MM.1S (cell line): ENCODE measurements around the gene BANP.

Experiments used
- DNase-seq: peaks from one replicate; pipeline ENCODE4 v3.0.0-alpha.2; 2015
- H2AFZ ChIP-seq: fragments of 300-600 bp; sonication (generic); 2 replicates; pipeline ENCODE4 v1.6.0; 2016; ENCODE audit warnings: antibody characterized with exemption, low read length
- H3F3A ChIP-seq: fragments of 300-600 bp; sonication (generic); 2 replicates; pipeline ENCODE4 v1.6.1; 2016; ENCODE audit warnings: mild to moderate bottlenecking, antibody characterized with exemption, low read length, moderate library complexity, mixed read lengths; ENCODE audit not compliant: insufficient read depth
- H3K27ac ChIP-seq: fragments of 300-600 bp; sonication (generic); 2 replicates; pipeline ENCODE4 v1.5.1; 2016; ENCODE audit warnings: mild to moderate bottlenecking, low read length
- H3K27me3 ChIP-seq: fragments of 300-600 bp; sonication (generic); replicated peaks from 2 replicates; pipeline ENCODE4 v1.6.0; 2016; ENCODE audit warnings: low read length; ENCODE audit not compliant: insufficient read depth
- H3K36me3 ChIP-seq: fragments of 300-600 bp; sonication (generic); replicated peaks from 2 replicates; pipeline ENCODE4 v1.6.1; 2016; ENCODE audit warnings: mild to moderate bottlenecking, low read length, mixed read lengths; ENCODE audit not compliant: insufficient read depth
- H3K4me1 ChIP-seq: fragments of 300-600 bp; sonication (generic); 2 replicates; pipeline ENCODE4 v1.6.1; 2016; ENCODE audit warnings: low read length, mixed read lengths
- H3K4me2 ChIP-seq: fragments of 300-600 bp; sonication (generic); 2 replicates; pipeline ENCODE4 v1.6.0; 2016; ENCODE audit warnings: low read depth, low read length
- H3K4me3 ChIP-seq: fragments of 300-600 bp; sonication (generic); 2 replicates; pipeline ENCODE4 v1.5.1; 2016; ENCODE audit warnings: low read length, mixed read lengths
- H3K79me2 ChIP-seq: fragments of 300-600 bp; sonication (generic); 2 replicates; pipeline ENCODE4 v1.6.1; 2016; ENCODE audit warnings: mixed run types, low read length, mixed read lengths
- H3K9ac ChIP-seq: fragments of 300-600 bp; sonication (generic); 2 replicates; pipeline ENCODE4 v1.6.1; 2016; ENCODE audit warnings: low read length, mixed read lengths
- H3K9me2 ChIP-seq: fragments of 300-600 bp; sonication (generic); replicated peaks from 2 replicates; pipeline ENCODE4 v1.6.1; 2016; ENCODE audit warnings: mild to moderate bottlenecking, low read length, mixed read lengths; ENCODE audit not compliant: insufficient read depth
- H3K9me3 ChIP-seq: fragments of 300-600 bp; sonication (generic); replicated peaks from 2 replicates; pipeline ENCODE4 v1.6.1; 2016; ENCODE audit warnings: mild to moderate bottlenecking, low read length, mixed read lengths; ENCODE audit not compliant: insufficient read depth
- H4K20me1 ChIP-seq: fragments of 300-600 bp; sonication (generic); 2 replicates; pipeline ENCODE4 v1.6.1; 2016; ENCODE audit warnings: mild to moderate bottlenecking, low read length, moderate library complexity, mixed read lengths; ENCODE audit not compliant: insufficient read depth
- EZH2 ChIP-seq: fragments of 300-600 bp; sonication (generic); optimal IDR thresholded peaks from 2 replicates; pipeline ENCODE3; 2017; ENCODE audit warnings: low read depth, mild to moderate bottlenecking, antibody characterized with exemption, low read length, mixed read lengths
- EZH2phosphoT487 ChIP-seq: fragments of 300-600 bp; sonication (generic); IDR thresholded peaks from 2 replicates; pipeline ENCODE4 v1.6.1; 2018; ENCODE audit warnings: antibody characterized with exemption, low read length
- TF ChIP-seq, protein P1 (sequence below): fragments of 300-600 bp; sonication (generic); IDR thresholded peaks from 2 replicates; pipeline ENCODE4 v1.5.1; 2016; ENCODE audit warnings: antibody characterized with exemption, low read length, mixed read lengths

BANP gene

DNA sequence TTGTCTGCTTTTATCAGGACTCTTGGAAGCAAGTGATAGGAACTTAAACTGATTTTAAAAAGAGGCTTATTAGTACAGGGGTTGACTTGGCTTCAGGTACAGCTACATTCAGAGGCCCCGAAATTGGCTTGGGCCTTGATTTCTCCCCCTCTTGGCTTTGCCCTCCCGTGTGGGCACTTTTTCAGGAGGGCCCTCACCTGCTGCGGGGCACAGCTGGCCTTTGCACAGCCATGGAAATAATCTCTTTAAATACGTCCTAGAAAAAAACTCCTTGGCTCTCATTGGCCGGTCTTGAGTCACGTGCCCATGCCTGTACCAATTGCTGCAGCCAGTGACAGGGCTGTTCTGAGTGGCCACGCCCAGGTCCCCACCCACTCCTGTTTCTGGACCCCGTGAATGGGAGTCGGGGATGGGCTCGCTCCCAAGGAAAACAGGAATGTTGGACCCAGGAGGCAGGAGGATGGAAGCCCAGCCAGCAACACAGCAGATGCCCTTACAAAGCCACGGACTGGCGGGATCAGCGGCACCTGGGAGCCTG, 29.9 kb upstream of the BANP start:
- Histone ChIP-seq H3K4me1 (no peaks in the 10 kb centered on the region), H3K36me3 (no peaks in the 10 kb centered on the region), H3K27me3 (peaks cover 4% of the 10 kb centered on the region; the same call in 1 of the 2 replicates), H3K27ac (no peak overlapping the region), H2AFZ (no peak overlapping the region), H3K9me2 (no peaks in the 10 kb centered on the region), H3K4me3 (no peak overlapping the region), H3K9ac (no peak overlapping the region), H3F3A (no peaks in the 10 kb centered on the region), H3K9me3 (no peaks in the 10 kb centered on the region), H3K4me2 (no peak overlapping the region), H3K79me2 (no peaks in the 10 kb centered on the region), H4K20me1 (no peaks in the 10 kb centered on the region)
- DNase-seq = no peak
- TF ChIP-seq EZH2 (no peak), EZH2phosphoT487 (no peak)
- TF ChIP-seq, protein P1, sequence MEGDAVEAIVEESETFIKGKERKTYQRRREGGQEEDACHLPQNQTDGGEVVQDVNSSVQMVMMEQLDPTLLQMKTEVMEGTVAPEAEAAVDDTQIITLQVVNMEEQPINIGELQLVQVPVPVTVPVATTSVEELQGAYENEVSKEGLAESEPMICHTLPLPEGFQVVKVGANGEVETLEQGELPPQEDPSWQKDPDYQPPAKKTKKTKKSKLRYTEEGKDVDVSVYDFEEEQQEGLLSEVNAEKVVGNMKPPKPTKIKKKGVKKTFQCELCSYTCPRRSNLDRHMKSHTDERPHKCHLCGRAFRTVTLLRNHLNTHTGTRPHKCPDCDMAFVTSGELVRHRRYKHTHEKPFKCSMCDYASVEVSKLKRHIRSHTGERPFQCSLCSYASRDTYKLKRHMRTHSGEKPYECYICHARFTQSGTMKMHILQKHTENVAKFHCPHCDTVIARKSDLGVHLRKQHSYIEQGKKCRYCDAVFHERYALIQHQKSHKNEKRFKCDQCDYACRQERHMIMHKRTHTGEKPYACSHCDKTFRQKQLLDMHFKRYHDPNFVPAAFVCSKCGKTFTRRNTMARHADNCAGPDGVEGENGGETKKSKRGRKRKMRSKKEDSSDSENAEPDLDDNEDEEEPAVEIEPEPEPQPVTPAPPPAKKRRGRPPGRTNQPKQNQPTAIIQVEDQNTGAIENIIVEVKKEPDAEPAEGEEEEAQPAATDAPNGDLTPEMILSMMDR = no peak

DNA sequence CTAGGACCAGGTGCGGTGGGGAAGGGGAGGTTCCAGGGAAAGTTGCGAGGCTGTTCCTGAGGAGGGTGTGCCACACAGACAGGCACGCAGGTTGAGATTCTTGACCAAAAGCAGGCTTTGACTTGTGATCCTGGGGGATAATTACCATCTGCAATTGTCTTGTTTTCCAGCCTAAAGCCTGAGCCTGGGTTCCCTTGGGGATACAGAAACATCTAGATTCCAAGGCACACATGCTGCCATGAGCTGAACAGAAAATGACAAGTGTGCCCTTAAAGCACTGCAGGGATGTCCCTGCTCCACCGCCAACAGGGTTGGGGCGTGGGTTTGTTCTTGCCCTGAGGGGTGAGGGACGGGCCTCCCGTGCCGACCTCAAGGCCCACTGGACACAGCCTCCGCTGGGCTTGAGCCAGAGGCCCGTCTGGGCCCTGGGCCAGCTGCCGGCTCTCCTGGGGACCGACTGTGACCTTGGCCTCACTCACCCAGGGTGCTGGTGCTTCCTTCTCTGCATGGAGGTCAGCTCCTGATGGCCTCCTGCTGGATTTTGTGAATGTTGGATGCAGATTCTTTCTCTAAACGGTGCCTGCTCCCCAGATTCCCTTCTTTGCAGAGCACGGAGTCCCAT, 28.9 kb upstream of the BANP start:
- Histone ChIP-seq H3K4me1 (no peaks in the 10 kb centered on the region), H3K4me2 (no peak overlapping the region), H3F3A (no peaks in the 10 kb centered on the region), H3K27ac (no peak overlapping the region), H4K20me1 (no peaks in the 10 kb centered on the region), H3K4me3 (no peak overlapping the region), H3K79me2 (no peaks in the 10 kb centered on the region), H2AFZ (no peak overlapping the region), H3K9me2 (no peaks in the 10 kb centered on the region), H3K9me3 (no peaks in the 10 kb centered on the region), H3K27me3 (peaks cover 11% of the 10 kb centered on the region), H3K36me3 (no peaks in the 10 kb centered on the region), H3K9ac (no peak overlapping the region)
- TF ChIP-seq EZH2 (no peak), EZH2phosphoT487 (no peak)
- DNase-seq = no peak

DNA sequence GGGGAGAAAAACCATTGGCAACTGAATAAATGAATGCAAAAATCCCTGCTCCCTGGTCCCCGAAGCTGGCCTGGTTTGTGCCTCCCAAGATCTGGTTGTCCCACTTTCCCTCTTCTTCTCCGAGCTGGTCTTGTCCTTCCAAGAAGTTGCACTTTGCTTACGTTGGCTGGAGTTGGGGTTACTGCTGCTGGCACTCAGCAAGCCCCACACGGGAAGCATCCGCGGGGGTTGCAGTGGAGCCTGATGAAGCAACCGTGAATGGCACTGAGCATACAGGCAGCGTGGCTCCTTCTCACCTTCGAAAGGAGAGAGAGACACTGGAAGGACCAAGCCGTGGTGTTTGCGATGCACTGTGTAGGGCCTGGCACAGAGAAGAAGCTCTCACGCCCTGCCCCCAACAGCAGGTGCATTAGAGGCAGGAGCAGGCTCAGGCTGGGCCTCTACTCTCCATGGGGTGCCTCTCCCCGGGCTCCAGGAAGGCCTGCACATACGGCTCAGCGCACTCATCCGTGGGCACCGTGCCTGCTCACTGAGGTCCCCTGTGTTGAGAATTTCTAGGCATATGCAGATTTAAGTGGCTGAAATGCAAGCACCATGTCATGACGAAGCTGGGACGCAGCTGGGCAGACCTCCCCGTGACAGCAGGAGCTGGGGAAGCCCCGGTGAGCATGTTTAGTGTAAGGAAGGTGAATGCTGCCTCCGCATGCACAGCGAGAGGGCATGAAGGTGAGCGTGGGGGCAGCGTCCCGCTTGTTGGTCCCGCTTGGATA, 27.0 kb upstream of the BANP start:
- Histone ChIP-seq H3K4me2 (no peak overlapping the region), H3K27ac (no peak overlapping the region)

More for the DNA sequence above, 27.0 kb upstream of the BANP start:
- TF ChIP-seq EZH2 (no peak), EZH2phosphoT487 (no peak)
- TF ChIP-seq, protein P1 = no peak
- no peaks in the 10 kb centered on the region for H3K4me1 ChIP-seq
- H3K36me3 ChIP-seq = no peaks in the 10 kb centered on the region
- no peaks in the 10 kb centered on the region for H4K20me1 ChIP-seq
- no peaks in the 10 kb centered on the region for H3K9me2 ChIP-seq
- H3K9ac ChIP-seq = no peak overlapping the region
- no peaks in the 10 kb centered on the region for H3K9me3 ChIP-seq
- peaks cover 11% of the 10 kb centered on the region for H3K27me3 ChIP-seq
- DNase-seq = no peak
- no peak overlapping the region for H2AFZ ChIP-seq
- no peaks in the 10 kb centered on the region for H3F3A ChIP-seq
- no peak overlapping the region for H3K4me3 ChIP-seq
- no peaks in the 10 kb centered on the region for H3K79me2 ChIP-seq
